GM12872 (cell line): Measurements from ENCODE around the gene SDK1.

ENCODE experiments used
- TF ChIP-seq, protein P1 (sequence below): IDR thresholded peaks from 3 replicates; pipeline ENCODE4 v1.5.1; 2011; ENCODE audit warnings: low read depth, mild to moderate bottlenecking, low read length, moderate library complexity; ENCODE audit not compliant: insufficient read depth

SDK1 gene

DNA sequence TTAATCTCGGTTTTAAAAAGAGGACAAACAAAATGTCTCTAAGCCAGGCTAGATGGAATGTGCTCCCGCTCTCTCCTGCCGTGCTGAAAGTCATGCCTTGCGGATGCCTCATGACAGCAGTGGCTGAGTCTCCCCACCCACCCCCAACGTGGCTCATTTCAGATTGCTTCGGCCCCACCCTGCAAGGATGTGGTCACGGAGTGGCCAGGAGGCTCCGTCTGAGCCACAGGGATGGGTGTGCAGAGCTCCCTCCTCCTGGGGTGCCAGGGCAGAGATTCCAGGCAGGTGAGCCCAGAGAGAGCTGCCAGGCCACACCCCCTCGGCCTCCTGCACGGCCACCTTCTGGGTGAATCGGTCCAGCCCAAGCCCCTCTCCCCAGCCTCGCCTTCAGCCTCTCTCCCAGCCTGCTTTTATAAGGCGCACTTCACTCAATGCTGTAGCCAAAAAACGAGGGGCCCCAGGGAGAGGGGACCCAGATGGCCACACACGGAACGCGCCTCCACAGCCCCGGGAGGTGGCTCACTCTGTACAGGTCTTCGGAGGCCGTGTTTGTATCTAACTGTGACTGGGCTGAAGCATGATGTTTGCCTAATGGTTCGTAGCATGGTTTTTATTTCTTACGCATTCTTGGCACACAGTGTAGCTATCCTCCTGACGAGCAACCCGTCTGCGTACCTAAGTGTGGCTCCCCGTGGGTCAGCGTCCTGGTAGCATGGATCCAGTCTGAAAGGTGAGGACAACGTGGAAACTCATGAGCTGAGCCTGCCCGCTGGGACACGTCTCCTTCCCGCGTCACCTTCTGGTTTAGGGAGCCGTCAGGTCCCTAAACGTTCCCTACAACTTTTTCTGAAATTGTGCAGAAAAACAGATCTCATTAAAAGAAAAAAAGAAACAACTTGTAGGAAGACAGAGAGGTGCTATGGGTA is 967.3 kb downstream of the SDK1 start:
- TF ChIP-seq, protein P1, sequence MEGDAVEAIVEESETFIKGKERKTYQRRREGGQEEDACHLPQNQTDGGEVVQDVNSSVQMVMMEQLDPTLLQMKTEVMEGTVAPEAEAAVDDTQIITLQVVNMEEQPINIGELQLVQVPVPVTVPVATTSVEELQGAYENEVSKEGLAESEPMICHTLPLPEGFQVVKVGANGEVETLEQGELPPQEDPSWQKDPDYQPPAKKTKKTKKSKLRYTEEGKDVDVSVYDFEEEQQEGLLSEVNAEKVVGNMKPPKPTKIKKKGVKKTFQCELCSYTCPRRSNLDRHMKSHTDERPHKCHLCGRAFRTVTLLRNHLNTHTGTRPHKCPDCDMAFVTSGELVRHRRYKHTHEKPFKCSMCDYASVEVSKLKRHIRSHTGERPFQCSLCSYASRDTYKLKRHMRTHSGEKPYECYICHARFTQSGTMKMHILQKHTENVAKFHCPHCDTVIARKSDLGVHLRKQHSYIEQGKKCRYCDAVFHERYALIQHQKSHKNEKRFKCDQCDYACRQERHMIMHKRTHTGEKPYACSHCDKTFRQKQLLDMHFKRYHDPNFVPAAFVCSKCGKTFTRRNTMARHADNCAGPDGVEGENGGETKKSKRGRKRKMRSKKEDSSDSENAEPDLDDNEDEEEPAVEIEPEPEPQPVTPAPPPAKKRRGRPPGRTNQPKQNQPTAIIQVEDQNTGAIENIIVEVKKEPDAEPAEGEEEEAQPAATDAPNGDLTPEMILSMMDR: no peak

DNA sequence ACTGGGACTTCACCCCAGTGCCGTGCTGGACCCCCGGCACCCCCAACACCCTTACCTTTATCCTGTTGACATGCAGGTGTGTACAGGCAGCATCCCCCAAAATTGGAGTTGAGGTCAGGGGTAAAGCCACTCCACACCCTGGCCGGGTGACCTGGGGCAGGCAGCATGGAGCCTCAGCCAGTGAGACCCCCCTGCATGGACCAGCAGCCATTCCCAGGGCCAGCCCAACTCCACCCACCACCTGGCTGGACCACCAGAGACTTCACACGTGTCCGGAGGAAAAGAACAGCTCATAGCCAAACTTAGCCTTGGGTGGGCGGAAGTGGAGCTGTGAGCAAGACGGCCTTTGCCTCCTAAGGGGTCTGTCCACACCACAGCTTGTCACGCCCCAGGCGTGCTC is 968.0 kb downstream of the SDK1 start:
- TF ChIP-seq, protein P1: no peak

DNA sequence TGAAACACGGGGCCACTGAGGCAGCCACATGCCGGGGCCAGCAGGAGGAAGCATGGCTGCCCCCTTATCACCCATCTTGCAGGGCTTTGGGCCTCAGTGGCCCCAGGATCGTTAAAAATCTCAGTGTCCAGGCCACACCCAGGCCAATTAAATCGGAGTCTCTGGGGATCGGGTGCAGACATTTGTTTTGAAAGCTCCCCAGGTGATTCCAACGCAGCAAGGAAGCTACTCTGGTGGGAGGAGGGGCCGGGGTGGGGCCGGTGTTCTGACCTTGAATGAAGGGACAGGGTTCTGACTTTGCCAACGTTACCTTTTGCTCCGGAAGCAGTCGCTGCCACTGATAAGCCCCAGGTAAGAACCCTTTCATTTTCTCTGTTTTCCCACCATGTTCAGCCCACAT is 968.7 kb downstream of the SDK1 start:
- TF ChIP-seq, protein P1: no peak

DNA sequence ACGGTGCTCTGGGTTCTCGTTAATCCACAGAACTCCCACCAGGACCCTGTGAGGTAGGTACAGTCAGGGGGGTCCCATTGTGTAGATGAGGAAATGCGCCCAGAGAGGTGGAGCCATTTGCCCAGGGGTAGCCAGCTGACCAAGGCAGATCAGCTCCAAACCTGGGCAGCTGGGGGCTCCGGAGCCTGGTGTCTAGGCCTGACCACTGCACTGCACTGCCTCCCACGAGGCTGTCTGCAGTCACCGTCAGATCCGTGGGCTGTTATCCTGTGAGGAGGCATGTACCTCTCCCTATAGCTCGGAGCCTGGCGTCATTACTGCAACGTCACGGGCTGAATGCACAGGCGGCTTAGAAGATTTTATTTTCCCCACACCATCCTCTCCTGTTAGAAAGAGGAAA is 969.2 kb downstream of the SDK1 start:
- TF ChIP-seq, protein P1: no peak

DNA sequence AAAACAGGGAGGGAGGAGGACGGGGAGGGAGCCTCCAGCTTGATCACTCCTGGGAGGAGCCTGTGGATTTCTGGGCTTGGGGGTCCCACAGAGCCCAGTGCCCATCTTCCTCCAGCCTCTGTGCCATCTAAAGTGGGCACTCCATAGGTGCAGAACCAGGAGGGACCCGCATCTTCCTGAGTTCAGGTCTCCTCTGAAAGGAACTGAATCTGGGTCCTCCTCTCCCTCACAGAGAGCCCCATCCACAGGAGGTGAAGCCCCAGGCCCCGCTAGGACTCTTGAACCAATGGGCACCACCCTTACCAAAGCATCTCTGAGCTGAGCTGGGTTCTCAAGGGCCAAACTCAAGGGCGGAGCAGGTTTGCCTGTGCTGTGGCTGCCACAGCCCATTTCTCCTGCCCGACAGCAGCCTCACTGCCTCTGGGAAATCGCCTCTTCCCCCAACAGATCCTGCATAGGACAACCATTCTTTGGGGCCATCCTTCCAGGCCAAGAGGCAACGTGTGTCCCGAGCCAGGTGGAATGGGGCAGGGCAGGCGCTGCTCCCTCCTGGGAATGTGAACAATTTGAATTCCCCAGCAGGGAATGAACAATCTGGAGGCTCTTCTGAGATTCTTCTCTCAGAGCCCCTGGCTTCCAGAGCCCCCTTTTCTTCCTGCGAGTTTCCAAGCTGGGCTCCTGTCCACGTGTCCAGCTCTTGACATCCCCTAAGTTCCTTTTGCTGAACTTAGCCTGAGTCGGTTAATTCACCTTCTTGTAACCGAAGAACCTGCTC is 970.1 kb downstream of the SDK1 start:
- TF ChIP-seq, protein P1: no peak

DNA sequence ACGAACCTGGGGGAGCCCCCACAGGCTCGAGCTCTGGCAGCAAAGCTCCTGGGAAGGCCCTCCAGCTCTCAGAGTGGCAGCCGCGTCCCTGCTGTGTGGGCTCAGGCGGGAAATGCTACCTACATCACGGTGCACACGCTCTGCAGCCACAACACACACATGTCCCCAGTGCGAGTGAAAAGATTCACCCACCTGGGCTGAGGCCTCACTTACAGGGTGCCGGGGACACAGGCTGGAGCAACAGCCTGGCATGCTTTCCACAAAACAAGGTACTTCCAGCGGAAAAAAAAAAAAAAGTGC is 970.6 kb downstream of the SDK1 start:
- TF ChIP-seq, protein P1: no peak

DNA sequence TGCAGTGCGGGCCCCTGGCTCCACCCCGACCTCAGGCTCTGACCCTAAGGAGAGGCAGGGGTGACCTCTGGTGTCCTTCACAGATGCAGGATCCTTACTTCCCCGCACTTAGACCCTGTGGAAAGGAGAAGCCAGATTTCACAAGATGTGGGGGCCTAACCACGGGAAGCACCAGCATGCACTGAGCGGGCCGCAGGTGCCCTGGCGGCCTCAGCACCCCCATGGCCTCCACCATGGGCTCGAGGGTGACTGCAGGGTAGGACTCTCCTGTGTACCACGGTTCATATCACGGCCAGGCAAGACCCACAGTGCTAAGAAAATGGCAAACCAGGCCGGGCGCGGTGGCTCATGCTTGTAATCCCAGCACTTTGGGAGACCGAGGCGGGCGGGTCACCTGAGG is 971.1 kb downstream of the SDK1 start:
- TF ChIP-seq, protein P1: no peak
